Nephron progenitor cell (in vitro differentiated cells): ENCODE results near the gene ENTHD1.
"Not testable (repeated sequence)": the region's sequence is repeated elsewhere in the genome, so short reads cannot be mapped to it uniquely, and the experiment has no call there.

Experiments used
- DNase-seq: peaks from one replicate; pipeline ENCODE4 v3.0.0; 2021
- H3K27ac Mint-ChIP-seq: 2 replicates; pipeline ENCODE4 v1.8.0; 2021; ENCODE audit warnings: mild to moderate bottlenecking, moderate library complexity, mixed read lengths
- H3K27me3 Mint-ChIP-seq: 2 replicates; pipeline ENCODE4 v1.8.0; 2021; ENCODE audit warnings: mild to moderate bottlenecking, low read depth, mixed read lengths; ENCODE audit not compliant: poor library complexity
- H3K36me3 Mint-ChIP-seq: 2 replicates; pipeline ENCODE4 v1.8.0; 2021; ENCODE audit warnings: low read depth, mixed read lengths
- H3K4me1 Mint-ChIP-seq: 2 replicates; pipeline ENCODE4 v1.8.0; 2021; ENCODE audit warnings: mixed read lengths
- H3K4me3 Mint-ChIP-seq: 2 replicates; pipeline ENCODE4 v1.8.0; 2021; ENCODE audit warnings: mild to moderate bottlenecking, moderate library complexity, mixed read lengths
- H3K9me3 Mint-ChIP-seq: 2 replicates; pipeline ENCODE4 v1.8.0; 2021; ENCODE audit warnings: mild to moderate bottlenecking, moderate library complexity, mixed read lengths
- CTCF ChIP-seq: fragments of 200-600 bp; sonication (generic); IDR thresholded peaks from 2 replicates; pipeline ENCODE4 v1.5.0; 2021; ENCODE audit warnings: antibody characterized with exemption

The ENTHD1 gene

GRCh38 chr22:39894554-39895092, 1.1 kb upstream of the ENTHD1 start:
- Mint-ChIP-seq H3K27me3 (peaks cover 5% of the 10 kb centered on the region), H3K4me3 (no peak overlapping the region), H3K9me3 (no peaks in the 10 kb centered on the region), H3K27ac (no peak overlapping the region), H3K4me1 (no peaks in the 10 kb centered on the region), H3K36me3 (no peaks in the 10 kb centered on the region)
- TF ChIP-seq CTCF = no peak
- DNase-seq = no peak

GRCh38 chr22:39889924-39890323, 3.6 kb downstream of the ENTHD1 start:
- H3K4me3 Mint-ChIP-seq, H3K27ac Mint-ChIP-seq, DNase-seq, H3K9me3 Mint-ChIP-seq, H3K36me3 Mint-ChIP-seq, H3K27me3 Mint-ChIP-seq, H3K4me1 Mint-ChIP-seq: not testable (repeated sequence)

- Mint-ChIP-seq H3K4me1 (no peaks in the 10 kb centered on the region), H3K27me3 (peaks cover 4% of the 10 kb centered on the region)
Observed at GRCh38 chr22:39883057-39883456, 10.5 kb downstream of the ENTHD1 start.

GRCh38 chr22:39880722-39881121, 12.8 kb downstream of the ENTHD1 start:
- Mint-ChIP-seq H3K9me3 (peaks cover 11% of the 10 kb centered on the region), H3K36me3 (no peaks in the 10 kb centered on the region), H3K27me3 (peaks cover 4% of the 10 kb centered on the region)

More at GRCh38 chr22:39883057-39883456, 10.5 kb downstream of the ENTHD1 start:
- Mint-ChIP-seq H3K27ac (no peak overlapping the region), H3K4me3 (no peak overlapping the region), H3K9me3 (peaks cover 11% of the 10 kb centered on the region), H3K36me3 (no peaks in the 10 kb centered on the region)
- TF ChIP-seq CTCF = no peak
- DNase-seq = no peak

GRCh38 chr22:39877079-39877845, 16.3 kb downstream of the ENTHD1 start:
- Mint-ChIP-seq H3K27me3 (peaks cover 4% of the 10 kb centered on the region), H3K4me3 (no peak overlapping the region), H3K4me1 (no peaks in the 10 kb centered on the region), H3K27ac (no peak overlapping the region), H3K36me3 (no peaks in the 10 kb centered on the region), H3K9me3 (no peaks in the 10 kb centered on the region)
- no peak for TF ChIP-seq CTCF
- DNase-seq = no peak

More at GRCh38 chr22:39880722-39881121, 12.8 kb downstream of the ENTHD1 start:
- Mint-ChIP-seq H3K27ac (no peak overlapping the region), H3K4me1 (no peaks in the 10 kb centered on the region), H3K4me3 (no peak overlapping the region)
- DNase-seq = no peak
- no peak for TF ChIP-seq CTCF

- not testable (repeated sequence) for H3K36me3 Mint-ChIP-seq, DNase-seq, H3K4me1 Mint-ChIP-seq, H3K4me3 Mint-ChIP-seq, H3K9me3 Mint-ChIP-seq, H3K27ac Mint-ChIP-seq, H3K27me3 Mint-ChIP-seq
Observed at GRCh38 chr22:39875176-39875885, 18.2 kb downstream of the ENTHD1 start.
